GM18951 (cell line): Measurements from ENCODE around the gene TMC2.
"Not testable (repeated sequence)": the region's sequence is repeated elsewhere in the genome, so short reads cannot be mapped to it uniquely, and the experiment has no call there.

Experiments
- POLR2A ChIP-seq: IDR thresholded peaks from 4 replicates; pipeline ENCODE4 v1.6.1; 2011; ENCODE audit warnings: mild to moderate bottlenecking; ENCODE audit not compliant: insufficient read length, insufficient read depth; ENCODE audit errors: extremely low read depth
- in situ Hi-C: fragments of 300-500 bp; cut with MboI; formaldehyde crosslinking; loops from one replicate; pipeline ENCODE4 v1.12.0; 2022; ENCODE audit warnings: low sequenced_read_pairs, mixed read lengths, inconsistent platforms; ENCODE audit not compliant: unreplicated experiment

The TMC2 gene

GRCh38 chr20:2658414-2659354, 122.3 kb downstream of the TMC2 start:
- TF ChIP-seq POLR2A, result peak; percentile 50
- in situ Hi-C loops, result no loop called here

- in situ Hi-C loops, result no loop called here
- TF ChIP-seq POLR2A, result no peak
Observed at GRCh38 chr20:2659547-2659946, 123.2 kb downstream of the TMC2 start.

- in situ Hi-C loops, result no loop called here
- TF ChIP-seq POLR2A, result no peak
Observed at GRCh38 chr20:2663364-2663886, 127.1 kb downstream of the TMC2 start.

- in situ Hi-C loops, result no loop called here
- peak; percentile 90 for TF ChIP-seq POLR2A
Observed at GRCh38 chr20:2663887-2664719, 127.7 kb downstream of the TMC2 start, which contains the start of gene IDH3B. Gene IDH3B (minus strand): TSS chr20:2664216. CDS start chr20:2664188, 28 bp downstream.

- in situ Hi-C loops, result no loop called here
- TF ChIP-seq POLR2A, result no peak
Observed at GRCh38 chr20:2671977-2672376, 135.6 kb downstream of the TMC2 start.

- no peak for TF ChIP-seq POLR2A
- in situ Hi-C loops, result no loop called here
Observed at GRCh38 chr20:2672446-2672845, 136.1 kb downstream of the TMC2 start.

- in situ Hi-C loops, result no loop called here
- TF ChIP-seq POLR2A, result no peak
Observed at GRCh38 chr20:2673453-2673852, 137.1 kb downstream of the TMC2 start.

- no peak for TF ChIP-seq POLR2A
- in situ Hi-C loops, result no loop called here
Observed at GRCh38 chr20:2680046-2680445, 143.7 kb downstream of the TMC2 start.

- in situ Hi-C loops, result not testable (repeated sequence)
Observed at GRCh38 chr20:2682040-2682439, 145.7 kb downstream of the TMC2 start.

GRCh38 chr20:2684817-2685216, 148.4 kb downstream of the TMC2 start:
- in situ Hi-C loops, result not testable (repeated sequence)

GRCh38 chr20:2687514-2687913, 151.1 kb downstream of the TMC2 start:
- in situ Hi-C loops, result no loop called here
- no peak for TF ChIP-seq POLR2A

- TF ChIP-seq POLR2A, result no peak
- in situ Hi-C loops, result no loop called here
Observed at GRCh38 chr20:2688041-2688591, 151.7 kb downstream of the TMC2 start.

GRCh38 chr20:2690213-2690612, 153.8 kb downstream of the TMC2 start:
- TF ChIP-seq POLR2A, result no peak
- in situ Hi-C loops, result no loop called here
